CD8-positive, alpha-beta memory T cell (primary cell): Measurements from ENCODE around the gene EEIG2. TPM values are rescaled to one million over a fixed set of nuclear protein-coding genes. Genes with fewer than 3 reads are reported as not detected.

Experiments used
- CTCF ChIA-PET: fragments of 350-600 bp; sonication (Branson Sonifier 250); formaldehyde crosslinking; loops from one replicate; lab custom pipeline; 2021; ENCODE audit warnings: antibody characterized with exemption; lab: Charles Lee
- POLR2A ChIA-PET: fragments of 350-600 bp; sonication (Branson Sonifier 250); formaldehyde crosslinking; loops from one replicate; lab custom pipeline; 2021; ENCODE audit warnings: antibody characterized with exemption; lab: Charles Lee
- DNase-seq, 5 donors: peaks; one replicate each; pipeline versions ENCODE4 v3.0.0 to v3.0.0-alpha.2; 2020 to 2022; ENCODE audit warnings: mixed read lengths in 1 of 5
- H3K27ac ChIP-seq: one replicate; pipeline ENCODE4 v1.7.0; 2013; ENCODE audit warnings: low read depth, mild to moderate bottlenecking, low read length, moderate library complexity
- H3K27me3 ChIP-seq: 2 replicates; pipeline ENCODE4 v1.7.0; 2013; ENCODE audit warnings: low read length, mild to moderate bottlenecking; ENCODE audit not compliant: insufficient read depth, poor library complexity, severe bottlenecking
- H3K36me3 ChIP-seq: 2 replicates; pipeline ENCODE4 v1.7.0; 2013; ENCODE audit warnings: mild to moderate bottlenecking, low read length, moderate library complexity; ENCODE audit not compliant: insufficient read depth
- H3K4me1 ChIP-seq: 2 replicates; pipeline ENCODE4 v1.7.0; 2013; ENCODE audit warnings: mild to moderate bottlenecking, low read length, moderate library complexity; ENCODE audit not compliant: insufficient read depth
- H3K4me3 ChIP-seq: 2 replicates; pipeline ENCODE4 v1.7.0; 2013; ENCODE audit warnings: mild to moderate bottlenecking, low read length
- H3K9me3 ChIP-seq: 2 replicates; pipeline ENCODE4 v1.7.0; 2013; ENCODE audit warnings: mild to moderate bottlenecking, low read length
- H3K27ac Mint-ChIP-seq, 8 donors: one replicate each; pipeline ENCODE4 v1.8.0; 2020 to 2021; ENCODE audit warnings: mixed read lengths in 8 of 8, mild to moderate bottlenecking in 6 of 8, inconsistent platforms in 3 of 8, moderate library complexity in 3 of 8
- H3K27me3 Mint-ChIP-seq, 2 donors: one replicate each; pipeline ENCODE4 v1.8.0; 2020 to 2021; ENCODE audit warnings: mixed read lengths in 2 of 2, mild to moderate bottlenecking in 1 of 2, moderate library complexity in 1 of 2
- H3K36me3 Mint-ChIP-seq, 3 donors: one replicate each; pipeline ENCODE4 v1.8.0; 2020 to 2021; ENCODE audit warnings: mixed read lengths in 3 of 3, inconsistent platforms in 1 of 3, mild to moderate bottlenecking in 1 of 3
- H3K4me1 Mint-ChIP-seq, 3 donors: one replicate each; pipeline ENCODE4 v1.8.0; 2020 to 2021; ENCODE audit warnings: mixed read lengths in 3 of 3, inconsistent platforms in 1 of 3, mild to moderate bottlenecking in 1 of 3
- H3K4me3 Mint-ChIP-seq, 7 donors: one replicate each; pipeline ENCODE4 v1.8.0; 2020 to 2021; ENCODE audit warnings: mixed read lengths in 7 of 7, mild to moderate bottlenecking in 6 of 7, moderate library complexity in 4 of 7, inconsistent platforms in 2 of 7
- H3K9me3 Mint-ChIP-seq, 5 donors: one replicate each; pipeline ENCODE4 v1.8.0; 2020 to 2022; ENCODE audit warnings: mixed read lengths in 5 of 5, mild to moderate bottlenecking in 3 of 5, moderate library complexity in 2 of 5, inconsistent platforms in 1 of 5
- polyA plus RNA-seq: library from polyadenylated mRNA; unstranded; fragments of 300-500 nt; fragmentation: Illumina TruSeq; gene quantifications from one replicate; pipeline ENCODE4 v1.2.3, GENCODE V29; 2021
- total RNA-seq, 2 experiments: library from RNA; stranded (reverse); gene quantifications; one replicate each; pipeline ENCODE4 v1.2.3, GENCODE V29; 2021

EEIG2 gene
- total and polyA plus RNA-seq, 3 experiments from 2014 or later: 2.1 to 21.0 (median 19.4) TPM

DNA sequence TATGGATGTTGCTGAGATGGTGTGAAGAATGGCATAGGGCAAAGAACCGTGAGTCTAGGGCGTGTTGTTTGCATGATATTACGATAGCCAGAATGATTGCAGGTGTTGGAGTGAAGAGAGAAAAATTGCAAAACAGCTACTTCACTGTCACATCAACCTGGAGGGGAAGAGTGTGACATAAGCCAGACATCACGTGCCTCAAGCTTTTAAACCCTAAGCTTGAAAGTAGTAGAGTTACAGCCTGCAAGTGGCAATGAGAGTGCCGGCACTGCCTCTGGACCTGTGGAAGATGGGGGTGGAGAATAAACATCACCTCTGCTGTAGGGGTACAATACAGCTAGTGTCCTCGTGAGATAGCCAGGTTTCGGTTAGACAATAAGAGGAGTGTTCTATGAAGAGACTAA, 11.1 kb downstream of the EEIG2 start:
- Histone ChIP-seq H3K9me3 (no peaks in the 10 kb centered on the region), H3K27ac (no peak overlapping the region), H3K4me3 (no peak overlapping the region), H3K27me3 (no peaks in the 10 kb centered on the region), H3K36me3 (no peaks in the 10 kb centered on the region), H3K4me1 (no peaks in the 10 kb centered on the region)
- Mint-ChIP-seq H3K36me3 (peaks cover 2 to 8% (median 4%) of the 10 kb centered on the region in 3 donors), H3K9me3 (peaks cover 0 to 3% (median 0%) of the 10 kb centered on the region in 5 donors), H3K4me1 (peaks cover 2 to 12% (median 8%) of the 10 kb centered on the region in 3 donors), H3K27ac (no peak overlapping the region), H3K4me3 (no peak overlapping the region), H3K27me3 (no peaks in the 10 kb centered on the region)
- ChIA-PET POLR2A (no interaction called here), CTCF (interaction anchor here (2.6 kb wide), 2 partner anchors 10 to 59 kb away, joined by 11 to 15 read pairs; partner anchors contain the start of gene EEIG2)
- DNase-seq: no peak

DNA sequence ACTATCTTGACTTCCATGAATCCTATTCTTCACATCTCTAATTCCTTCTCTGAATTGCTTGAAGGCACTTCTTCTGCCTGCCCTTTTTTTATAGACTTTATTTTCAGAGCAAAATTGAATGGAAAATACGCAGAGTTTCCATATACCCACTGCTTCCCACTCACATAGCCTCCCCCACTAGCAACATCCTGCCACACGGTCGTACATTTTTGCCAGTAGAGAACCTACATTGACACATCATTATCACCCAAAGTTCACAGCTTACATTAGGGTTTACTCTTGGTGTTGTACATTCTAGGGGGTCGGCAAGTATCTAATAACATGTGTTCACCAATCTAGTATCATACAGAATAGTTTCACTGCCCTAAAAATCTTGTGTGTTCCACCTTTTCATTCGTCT, 12.3 kb downstream of the EEIG2 start:
- H3K36me3 Mint-ChIP-seq: peaks cover 2 to 8% (median 4%) of the 10 kb centered on the region in 3 donors
- CTCF ChIA-PET: no interaction called here
- POLR2A ChIA-PET: no interaction called here

DNA sequence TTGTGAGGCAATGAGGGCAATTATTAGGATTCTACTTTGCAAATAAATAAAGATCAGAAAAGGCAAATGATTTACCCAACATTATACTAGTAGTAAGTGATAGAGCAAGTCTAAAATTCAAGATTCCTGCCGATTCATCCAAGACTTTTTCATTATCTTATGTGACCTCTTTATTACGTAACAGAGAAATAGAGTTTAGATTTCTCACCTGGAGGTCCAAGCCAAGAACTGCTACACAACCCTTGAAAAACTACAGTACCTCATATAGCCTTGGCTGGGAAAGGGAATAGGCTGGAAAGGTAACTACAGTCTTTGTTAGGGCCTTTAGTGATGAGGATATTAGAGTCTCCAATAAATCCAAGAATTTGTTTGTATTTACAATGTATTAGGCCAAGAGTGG, 13.3 kb downstream of the EEIG2 start:
- no peak overlapping the region for H3K27ac Mint-ChIP-seq
- ChIA-PET CTCF (no interaction called here), POLR2A (no interaction called here)
- H3K27me3 Mint-ChIP-seq: no peaks in the 10 kb centered on the region
- H3K4me1 Mint-ChIP-seq: peaks cover 0 to 12% (median 8%) of the 10 kb centered on the region in 3 donors
- Histone ChIP-seq H3K27me3 (no peaks in the 10 kb centered on the region), H3K4me3 (no peak overlapping the region), H3K9me3 (no peaks in the 10 kb centered on the region), H3K36me3 (no peaks in the 10 kb centered on the region), H3K27ac (no peak overlapping the region), H3K4me1 (no peaks in the 10 kb centered on the region)
- DNase-seq: no peak
- peaks cover 2 to 8% (median 4%) of the 10 kb centered on the region in 3 donors for H3K36me3 Mint-ChIP-seq
- peaks cover 0 to 3% (median 0%) of the 10 kb centered on the region in 5 donors for H3K9me3 Mint-ChIP-seq
- H3K4me3 Mint-ChIP-seq: no peak overlapping the region

More for the DNA sequence above, 12.3 kb downstream of the EEIG2 start:
- peaks cover 0 to 12% (median 8%) of the 10 kb centered on the region in 3 donors for H3K4me1 Mint-ChIP-seq
- Histone ChIP-seq H3K4me3 (no peak overlapping the region), H3K36me3 (no peaks in the 10 kb centered on the region), H3K27ac (no peak overlapping the region), H3K9me3 (no peaks in the 10 kb centered on the region), H3K4me1 (no peaks in the 10 kb centered on the region), H3K27me3 (no peaks in the 10 kb centered on the region)
- no peak for DNase-seq
- H3K27ac Mint-ChIP-seq: no peak overlapping the region
- H3K27me3 Mint-ChIP-seq: no peaks in the 10 kb centered on the region
- peaks cover 0 to 3% (median 0%) of the 10 kb centered on the region in 5 donors for H3K9me3 Mint-ChIP-seq
- H3K4me3 Mint-ChIP-seq: no peak overlapping the region

DNA sequence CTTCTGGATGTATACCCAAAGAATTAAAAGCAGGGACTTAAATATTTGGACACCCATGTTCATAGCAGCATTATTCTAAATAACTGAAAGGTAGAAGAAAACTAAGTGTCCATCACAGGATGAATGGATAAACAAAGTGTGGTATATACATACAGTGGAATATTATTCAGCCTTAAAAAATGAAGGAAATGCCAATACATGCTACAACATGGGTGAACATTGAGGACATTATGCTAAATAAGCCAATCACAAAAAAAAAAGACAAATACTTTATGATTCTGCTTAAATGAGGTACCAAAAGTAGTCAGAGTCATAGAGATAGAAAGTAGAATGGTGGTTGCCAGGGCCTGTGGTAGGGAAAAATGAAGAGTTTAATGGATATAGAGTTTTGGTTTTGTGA, 14.1 kb downstream of the EEIG2 start:
- no peaks in the 10 kb centered on the region for H3K36me3 ChIP-seq
- no peak overlapping the region for H3K27ac ChIP-seq
- H3K4me3 ChIP-seq: no peak overlapping the region
- Mint-ChIP-seq H3K4me3 (no peak overlapping the region), H3K9me3 (peaks cover 0 to 5% (median 3%) of the 10 kb centered on the region in 5 donors), H3K27me3 (no peaks in the 10 kb centered on the region), H3K27ac (no peak overlapping the region), H3K36me3 (peaks cover 2 to 8% (median 6%) of the 10 kb centered on the region in 3 donors), H3K4me1 (peaks cover 0 to 8% (median 5%) of the 10 kb centered on the region in 3 donors)
- no peaks in the 10 kb centered on the region for H3K4me1 ChIP-seq
- ChIA-PET CTCF (no interaction called here), POLR2A (no interaction called here)
- H3K9me3 ChIP-seq: no peaks in the 10 kb centered on the region
- no peak for DNase-seq
- no peaks in the 10 kb centered on the region for H3K27me3 ChIP-seq

DNA sequence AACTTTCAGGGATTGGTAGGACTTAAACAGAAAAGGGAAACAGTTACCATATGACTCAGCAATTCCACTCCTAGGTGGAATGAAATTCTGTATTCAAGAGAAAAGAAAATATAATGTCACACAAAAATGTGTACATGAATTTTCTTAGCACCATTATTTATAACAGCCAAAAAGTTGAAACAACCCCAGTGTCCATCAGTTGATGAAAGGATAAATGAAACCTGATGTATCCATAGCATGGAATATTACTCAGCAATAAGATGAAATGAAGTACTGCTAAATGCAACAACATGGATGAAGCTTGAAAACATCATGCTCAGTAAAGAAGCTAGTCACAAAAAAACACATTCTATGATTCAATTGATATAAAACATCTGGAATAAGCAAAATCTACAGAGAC, 15.5 kb downstream of the EEIG2 start:
- H3K27ac Mint-ChIP-seq: peak overlapping the region in 1 of 8 donors; percentile 48
- no peak overlapping the region for H3K4me3 Mint-ChIP-seq
- H3K27ac ChIP-seq: no peak overlapping the region
- H3K36me3 ChIP-seq: no peaks in the 10 kb centered on the region
- H3K36me3 Mint-ChIP-seq: peaks cover 4 to 13% (median 10%) of the 10 kb centered on the region in 3 donors
- H3K4me3 ChIP-seq: no peak overlapping the region
- no peaks in the 10 kb centered on the region for H3K4me1 ChIP-seq
- no peaks in the 10 kb centered on the region for H3K27me3 Mint-ChIP-seq
- DNase-seq: no peak
- H3K27me3 ChIP-seq: no peaks in the 10 kb centered on the region
- H3K4me1 Mint-ChIP-seq: peaks cover 0 to 8% (median 4%) of the 10 kb centered on the region in 3 donors
- no peaks in the 10 kb centered on the region for H3K9me3 ChIP-seq
- ChIA-PET POLR2A (no interaction called here), CTCF (interaction anchor here (1.4 kb wide), 1 partner anchor 15 kb away, joined by 3 read pairs; no protein-coding TSS in a partner anchor)
- H3K9me3 Mint-ChIP-seq: peaks cover 0 to 11% (median 7%) of the 10 kb centered on the region in 5 donors

DNA sequence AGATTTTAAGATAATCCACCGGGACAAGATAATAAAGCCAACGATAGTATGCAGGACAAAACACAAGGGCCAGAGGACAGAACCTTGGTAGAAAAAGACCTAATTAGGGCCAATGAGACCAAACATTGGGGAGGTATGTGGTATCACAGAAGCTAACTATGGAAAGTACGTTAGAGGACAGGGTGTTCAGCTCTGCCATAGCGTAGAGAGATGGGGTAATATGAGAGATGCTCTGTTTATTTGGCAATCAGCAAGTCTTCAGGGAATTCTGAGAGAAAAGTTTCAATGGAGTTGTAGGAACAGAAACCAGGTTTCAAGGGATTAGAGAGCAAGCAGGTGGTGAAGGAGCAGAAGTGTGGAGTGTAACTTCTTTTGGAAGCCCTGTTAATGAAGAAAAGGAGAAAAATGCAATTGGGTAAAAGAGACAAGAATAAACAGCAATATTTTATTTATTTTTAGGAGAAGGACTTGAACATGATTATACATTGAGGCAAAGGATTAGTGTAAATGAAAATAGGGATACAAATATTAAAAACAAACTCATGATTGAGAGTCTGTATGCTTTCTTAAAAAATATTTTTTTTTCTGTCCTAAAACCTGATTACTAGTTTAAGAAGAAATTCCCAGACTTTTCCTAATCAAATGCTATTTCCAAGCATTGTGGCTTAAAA, 24.0 kb downstream of the EEIG2 start:
- ChIA-PET CTCF (no interaction called here), POLR2A (no interaction called here)
- Histone ChIP-seq H3K4me1 (no peaks in the 10 kb centered on the region), H3K4me3 (no peak overlapping the region), H3K36me3 (no peaks in the 10 kb centered on the region), H3K9me3 (peaks cover 6% of the 10 kb centered on the region), H3K27me3 (no peaks in the 10 kb centered on the region), H3K27ac (no peak overlapping the region)
- Mint-ChIP-seq H3K4me3 (no peak overlapping the region), H3K27ac (peak overlapping the region in 4 of 8 donors; percentile 0 to 22 (median 16)), H3K4me1 (peaks cover 32 to 51% (median 49%) of the 10 kb centered on the region in 3 donors), H3K27me3 (no peaks in the 10 kb centered on the region), H3K36me3 (peaks cover 5 to 18% (median 6%) of the 10 kb centered on the region in 3 donors), H3K9me3 (peaks cover 0 to 16% (median 10%) of the 10 kb centered on the region in 5 donors)
- DNase-seq: no peak

DNA sequence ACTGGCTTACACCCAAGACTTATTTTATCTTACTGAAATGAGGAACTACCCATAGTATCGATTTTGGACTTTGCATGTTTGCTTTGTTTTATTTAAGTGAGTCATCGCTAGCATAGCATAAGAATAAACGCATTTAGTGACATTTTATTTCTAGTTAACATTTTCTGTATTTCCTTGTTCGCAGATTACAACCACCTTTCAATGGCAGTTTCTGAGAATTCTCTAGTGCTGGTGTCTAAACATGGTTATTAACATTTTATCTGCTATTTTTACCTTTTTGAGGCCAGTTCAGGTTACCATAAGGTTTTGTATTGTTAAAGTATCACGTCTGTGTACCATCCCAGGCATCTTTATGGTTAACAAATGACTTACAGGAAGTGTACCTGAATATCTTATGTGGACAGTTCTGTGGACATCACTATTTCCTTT, 24.5 kb downstream of the EEIG2 start:
- Histone ChIP-seq H3K9me3 (peaks cover 6% of the 10 kb centered on the region), H3K27me3 (no peaks in the 10 kb centered on the region), H3K27ac (no peak overlapping the region), H3K36me3 (no peaks in the 10 kb centered on the region), H3K4me3 (no peak overlapping the region), H3K4me1 (no peaks in the 10 kb centered on the region)
- no peak for DNase-seq
- Mint-ChIP-seq H3K27ac (peak overlapping the region in 3 of 8 donors; percentile 7 to 32 (median 23)), H3K36me3 (peaks cover 5 to 18% (median 6%) of the 10 kb centered on the region in 3 donors), H3K9me3 (peaks cover 0 to 16% (median 10%) of the 10 kb centered on the region in 5 donors), H3K27me3 (no peaks in the 10 kb centered on the region), H3K4me1 (peaks cover 35 to 56% (median 54%) of the 10 kb centered on the region in 3 donors), H3K4me3 (no peak overlapping the region)
- CTCF ChIA-PET: interaction anchor here (1.2 kb wide), 1 partner anchor 24 kb away, joined by 3 read pairs; no protein-coding TSS in a partner anchor
- POLR2A ChIA-PET: no interaction called here

DNA sequence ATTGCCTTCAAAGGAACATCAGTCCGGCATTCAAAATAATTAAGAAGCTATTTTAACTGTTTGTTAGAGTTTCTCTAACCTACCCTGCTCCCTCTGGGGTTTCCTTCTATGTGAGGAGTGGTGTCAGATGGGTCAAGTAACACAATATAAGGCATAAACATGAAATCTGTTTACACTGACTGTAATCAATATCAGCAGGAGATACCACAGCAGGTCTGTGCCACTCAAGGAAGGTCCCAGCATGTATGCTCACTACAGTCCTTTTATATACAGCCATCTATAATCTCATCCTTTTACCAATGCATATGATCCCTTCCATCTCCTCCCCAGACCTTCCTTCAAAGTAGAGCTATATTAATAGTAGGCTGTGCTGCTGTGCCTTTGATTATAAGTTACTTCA, 25.4 kb downstream of the EEIG2 start:
- no peaks in the 10 kb centered on the region for H3K36me3 ChIP-seq
- H3K4me1 ChIP-seq: peaks cover 5% of the 10 kb centered on the region
- Mint-ChIP-seq H3K36me3 (peaks cover 1 to 14% (median 4%) of the 10 kb centered on the region in 3 donors), H3K27ac (peak overlapping the region in 7 of 8 donors; percentile 16 to 70 (median 57)), H3K27me3 (no peaks in the 10 kb centered on the region), H3K9me3 (peaks cover 0 to 12% (median 4%) of the 10 kb centered on the region in 5 donors), H3K4me1 (peaks cover 38 to 65% (median 63%) of the 10 kb centered on the region in 3 donors), H3K4me3 (no peak overlapping the region)
- no peaks in the 10 kb centered on the region for H3K27me3 ChIP-seq
- H3K4me3 ChIP-seq: no peak overlapping the region
- H3K27ac ChIP-seq: no peak overlapping the region
- no peak for DNase-seq
- H3K9me3 ChIP-seq: peaks cover 6% of the 10 kb centered on the region
- CTCF ChIA-PET: interaction anchor here (1.2 kb wide), 2 partner anchors 25 to 59 kb away, joined by 3 to 5 read pairs; no protein-coding TSS in a partner anchor
- POLR2A ChIA-PET: interaction anchor here (0.5 kb wide), 1 partner anchor 47 kb away, joined by 11 read pairs; no protein-coding TSS in a partner anchor
